ENCODE data around the gene ZBTB20.

The ZBTB20 gene

GRCh38 chr3:114873591-114873990 lies 273.5 kb downstream of the ZBTB20 start:
- peaks cover 8% of the 10 kb centered on the region for H3K4me1 ChIP-seq (ENCODE audit: control insufficient read depth, insufficient read depth, low read length)
- H3K9ac ChIP-seq (ENCODE audit: low read depth, low read length): no peak overlapping the region
- no peaks in the 10 kb centered on the region for H3K27me3 ChIP-seq (ENCODE audit: control insufficient read depth, insufficient read depth, low read length)
- no peaks in the 10 kb centered on the region for H3K9me3 ChIP-seq (ENCODE audit: control insufficient read depth, insufficient read depth, low read length)
- H3K4me3 ChIP-seq (ENCODE audit: low read depth, low read length): no peak overlapping the region
- no peaks in the 10 kb centered on the region for H3K36me3 ChIP-seq (ENCODE audit: control insufficient read depth, insufficient read depth, low read length)

GRCh38 chr3:114872588-114872987 lies 274.5 kb downstream of the ZBTB20 start:
- no peaks in the 10 kb centered on the region for H3K27me3 ChIP-seq (ENCODE audit: control insufficient read depth, insufficient read depth, low read length)
- H3K9ac ChIP-seq (ENCODE audit: low read depth, low read length): no peak overlapping the region
- no peaks in the 10 kb centered on the region for H3K9me3 ChIP-seq (ENCODE audit: control insufficient read depth, insufficient read depth, low read length)
- no peak overlapping the region for H3K4me3 ChIP-seq (ENCODE audit: low read depth, low read length)
- H3K4me1 ChIP-seq (ENCODE audit: control insufficient read depth, insufficient read depth, low read length): peaks cover under 1% of the 10 kb centered on the region
- H3K36me3 ChIP-seq (ENCODE audit: control insufficient read depth, insufficient read depth, low read length): no peaks in the 10 kb centered on the region

GRCh38 chr3:114872050-114872449 lies 275.0 kb downstream of the ZBTB20 start:
- Histone ChIP-seq H3K27me3 (ENCODE audit: control insufficient read depth, insufficient read depth, low read length) (no peaks in the 10 kb centered on the region), H3K9ac (ENCODE audit: low read depth, low read length) (no peak overlapping the region), H3K36me3 (ENCODE audit: control insufficient read depth, insufficient read depth, low read length) (no peaks in the 10 kb centered on the region), H3K4me1 (ENCODE audit: control insufficient read depth, insufficient read depth, low read length) (no peaks in the 10 kb centered on the region), H3K9me3 (ENCODE audit: control insufficient read depth, insufficient read depth, low read length) (no peaks in the 10 kb centered on the region), H3K4me3 (ENCODE audit: low read depth, low read length) (no peak overlapping the region)

- Histone ChIP-seq H3K36me3 (ENCODE audit: control insufficient read depth, insufficient read depth, low read length) (no peaks in the 10 kb centered on the region), H3K9me3 (ENCODE audit: control insufficient read depth, insufficient read depth, low read length) (no peaks in the 10 kb centered on the region), H3K4me1 (ENCODE audit: control insufficient read depth, insufficient read depth, low read length) (no peaks in the 10 kb centered on the region), H3K27me3 (ENCODE audit: control insufficient read depth, insufficient read depth, low read length) (no peaks in the 10 kb centered on the region), H3K4me3 (ENCODE audit: low read depth, low read length) (no peak overlapping the region), H3K9ac (ENCODE audit: low read depth, low read length) (no peak overlapping the region)
Observed at GRCh38 chr3:114867835-114868503, 279.1 kb downstream of the ZBTB20 start.

- Histone ChIP-seq H3K9me3 (ENCODE audit: control insufficient read depth, insufficient read depth, low read length) (no peaks in the 10 kb centered on the region), H3K9ac (ENCODE audit: low read depth, low read length) (no peak overlapping the region), H3K36me3 (ENCODE audit: control insufficient read depth, insufficient read depth, low read length) (no peaks in the 10 kb centered on the region), H3K4me3 (ENCODE audit: low read depth, low read length) (no peak overlapping the region), H3K4me1 (ENCODE audit: control insufficient read depth, insufficient read depth, low read length) (no peaks in the 10 kb centered on the region), H3K27me3 (ENCODE audit: control insufficient read depth, insufficient read depth, low read length) (no peaks in the 10 kb centered on the region)
Observed at GRCh38 chr3:114867359-114867758, 279.7 kb downstream of the ZBTB20 start.

- H3K9me3 ChIP-seq (ENCODE audit: control insufficient read depth, insufficient read depth, low read length): no peaks in the 10 kb centered on the region
- no peak overlapping the region for H3K9ac ChIP-seq (ENCODE audit: low read depth, low read length)
- H3K4me1 ChIP-seq (ENCODE audit: control insufficient read depth, insufficient read depth, low read length): no peaks in the 10 kb centered on the region
- H3K27me3 ChIP-seq (ENCODE audit: control insufficient read depth, insufficient read depth, low read length): no peaks in the 10 kb centered on the region
- no peak overlapping the region for H3K4me3 ChIP-seq (ENCODE audit: low read depth, low read length)
- H3K36me3 ChIP-seq (ENCODE audit: control insufficient read depth, insufficient read depth, low read length): no peaks in the 10 kb centered on the region
Observed at GRCh38 chr3:114866430-114866829, 280.7 kb downstream of the ZBTB20 start.

- no peaks in the 10 kb centered on the region for H3K36me3 ChIP-seq (ENCODE audit: control insufficient read depth, insufficient read depth, low read length)
Observed at GRCh38 chr3:114864970-114865369, 282.1 kb downstream of the ZBTB20 start.

GRCh38 chr3:114863848-114864247 lies 283.2 kb downstream of the ZBTB20 start:
- Histone ChIP-seq H3K9ac (ENCODE audit: low read depth, low read length) (no peak overlapping the region), H3K4me3 (ENCODE audit: low read depth, low read length) (no peak overlapping the region), H3K36me3 (ENCODE audit: control insufficient read depth, insufficient read depth, low read length) (no peaks in the 10 kb centered on the region), H3K9me3 (ENCODE audit: control insufficient read depth, insufficient read depth, low read length) (no peaks in the 10 kb centered on the region), H3K27me3 (ENCODE audit: control insufficient read depth, insufficient read depth, low read length) (no peaks in the 10 kb centered on the region), H3K4me1 (ENCODE audit: control insufficient read depth, insufficient read depth, low read length) (no peaks in the 10 kb centered on the region)

More at GRCh38 chr3:114864970-114865369, 282.1 kb downstream of the ZBTB20 start:
- Histone ChIP-seq H3K4me1 (ENCODE audit: control insufficient read depth, insufficient read depth, low read length) (no peaks in the 10 kb centered on the region), H3K27me3 (ENCODE audit: control insufficient read depth, insufficient read depth, low read length) (no peaks in the 10 kb centered on the region), H3K4me3 (ENCODE audit: low read depth, low read length) (no peak overlapping the region), H3K9me3 (ENCODE audit: control insufficient read depth, insufficient read depth, low read length) (no peaks in the 10 kb centered on the region), H3K9ac (ENCODE audit: low read depth, low read length) (no peak overlapping the region)

GRCh38 chr3:114861666-114862065 lies 285.4 kb downstream of the ZBTB20 start:
- Histone ChIP-seq H3K9me3 (ENCODE audit: control insufficient read depth, insufficient read depth, low read length) (no peaks in the 10 kb centered on the region), H3K27me3 (ENCODE audit: control insufficient read depth, insufficient read depth, low read length) (no peaks in the 10 kb centered on the region), H3K4me3 (ENCODE audit: low read depth, low read length) (no peak overlapping the region), H3K4me1 (ENCODE audit: control insufficient read depth, insufficient read depth, low read length) (no peaks in the 10 kb centered on the region), H3K36me3 (ENCODE audit: control insufficient read depth, insufficient read depth, low read length) (no peaks in the 10 kb centered on the region), H3K9ac (ENCODE audit: low read depth, low read length) (no peak overlapping the region)

GRCh38 chr3:114860531-114860930 lies 286.6 kb downstream of the ZBTB20 start:
- H3K36me3 ChIP-seq (ENCODE audit: control insufficient read depth, insufficient read depth, low read length): no peaks in the 10 kb centered on the region
- no peaks in the 10 kb centered on the region for H3K27me3 ChIP-seq (ENCODE audit: control insufficient read depth, insufficient read depth, low read length)
- H3K4me3 ChIP-seq (ENCODE audit: low read depth, low read length): no peak overlapping the region
- H3K9me3 ChIP-seq (ENCODE audit: control insufficient read depth, insufficient read depth, low read length): no peaks in the 10 kb centered on the region
- H3K9ac ChIP-seq (ENCODE audit: low read depth, low read length): no peak overlapping the region
- no peaks in the 10 kb centered on the region for H3K4me1 ChIP-seq (ENCODE audit: control insufficient read depth, insufficient read depth, low read length)

GRCh38 chr3:114858329-114858728 lies 288.8 kb downstream of the ZBTB20 start:
- no peak overlapping the region for H3K9ac ChIP-seq (ENCODE audit: low read depth, low read length)
- H3K4me1 ChIP-seq (ENCODE audit: control insufficient read depth, insufficient read depth, low read length): no peaks in the 10 kb centered on the region
- H3K4me3 ChIP-seq (ENCODE audit: low read depth, low read length): no peak overlapping the region
- no peaks in the 10 kb centered on the region for H3K36me3 ChIP-seq (ENCODE audit: control insufficient read depth, insufficient read depth, low read length)
- no peaks in the 10 kb centered on the region for H3K9me3 ChIP-seq (ENCODE audit: control insufficient read depth, insufficient read depth, low read length)
- H3K27me3 ChIP-seq (ENCODE audit: control insufficient read depth, insufficient read depth, low read length): no peaks in the 10 kb centered on the region

- H3K9me3 ChIP-seq (ENCODE audit: control insufficient read depth, insufficient read depth, low read length): no peaks in the 10 kb centered on the region
- H3K4me3 ChIP-seq (ENCODE audit: low read depth, low read length): no peak overlapping the region
- H3K4me1 ChIP-seq (ENCODE audit: control insufficient read depth, insufficient read depth, low read length): no peaks in the 10 kb centered on the region
- H3K36me3 ChIP-seq (ENCODE audit: control insufficient read depth, insufficient read depth, low read length): no peaks in the 10 kb centered on the region
- H3K27me3 ChIP-seq (ENCODE audit: control insufficient read depth, insufficient read depth, low read length): no peaks in the 10 kb centered on the region
- H3K9ac ChIP-seq (ENCODE audit: low read depth, low read length): no peak overlapping the region
Observed at GRCh38 chr3:114857299-114857701, 289.8 kb downstream of the ZBTB20 start.

Data from iPS-15b (cell line).